Nucleus accumbens (tissue), 56 donors: ENCODE measurements around the gene ANKRD11.

Source experiments
- DNase-seq, 56 donors: peaks; one replicate each; lab custom pipeline; 2025; lab: John Stamatoyannopoulos, UW

Gene ANKRD11

DNA sequence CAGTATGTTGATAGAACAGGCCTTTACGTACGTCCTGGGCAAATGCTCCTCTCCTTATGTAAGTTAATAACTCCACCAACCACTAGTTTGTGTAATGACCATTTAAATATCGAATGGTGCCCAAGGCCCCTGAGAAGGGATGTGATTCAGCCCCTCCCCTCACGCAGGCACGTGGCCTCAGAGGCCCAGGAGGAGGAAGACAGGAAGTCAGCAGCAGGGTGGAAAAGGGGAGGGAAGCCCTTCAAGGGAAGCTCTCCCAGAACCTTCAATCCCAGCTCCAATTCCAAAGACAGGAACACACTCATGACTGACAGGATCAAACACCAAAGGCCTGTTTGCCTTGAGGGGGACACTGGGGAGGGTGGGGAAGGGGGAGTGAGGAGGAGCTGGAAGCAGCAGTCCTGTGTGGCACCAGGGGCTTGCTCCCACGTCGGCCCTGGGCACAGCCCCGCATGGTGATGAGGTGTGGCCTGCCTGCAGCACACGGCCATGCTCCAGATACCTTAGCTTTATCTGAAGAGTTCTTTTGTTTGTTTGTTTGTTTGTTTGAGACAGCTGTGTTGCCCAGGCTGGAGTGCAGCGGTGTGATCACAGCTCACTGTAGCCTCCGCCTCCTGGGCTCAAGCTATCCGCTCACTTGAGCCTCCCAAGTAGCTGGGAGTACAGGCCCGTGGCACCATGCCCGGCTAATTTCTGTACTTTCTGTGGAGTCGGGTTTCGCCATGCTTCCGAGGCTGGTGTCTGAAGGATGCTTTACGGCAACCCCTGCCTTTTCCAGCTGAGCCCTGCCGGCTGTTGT is 167.8 kb downstream of the ANKRD11 start:
- DNase-seq = peak in 1 of 56 donors; percentile 45

GRCh38 chr16:89320782-89321501 is 169.4 kb downstream of the ANKRD11 start:
- peak in 25 of 56 donors; percentile 12 to 62 (median 33) for DNase-seq

DNA sequence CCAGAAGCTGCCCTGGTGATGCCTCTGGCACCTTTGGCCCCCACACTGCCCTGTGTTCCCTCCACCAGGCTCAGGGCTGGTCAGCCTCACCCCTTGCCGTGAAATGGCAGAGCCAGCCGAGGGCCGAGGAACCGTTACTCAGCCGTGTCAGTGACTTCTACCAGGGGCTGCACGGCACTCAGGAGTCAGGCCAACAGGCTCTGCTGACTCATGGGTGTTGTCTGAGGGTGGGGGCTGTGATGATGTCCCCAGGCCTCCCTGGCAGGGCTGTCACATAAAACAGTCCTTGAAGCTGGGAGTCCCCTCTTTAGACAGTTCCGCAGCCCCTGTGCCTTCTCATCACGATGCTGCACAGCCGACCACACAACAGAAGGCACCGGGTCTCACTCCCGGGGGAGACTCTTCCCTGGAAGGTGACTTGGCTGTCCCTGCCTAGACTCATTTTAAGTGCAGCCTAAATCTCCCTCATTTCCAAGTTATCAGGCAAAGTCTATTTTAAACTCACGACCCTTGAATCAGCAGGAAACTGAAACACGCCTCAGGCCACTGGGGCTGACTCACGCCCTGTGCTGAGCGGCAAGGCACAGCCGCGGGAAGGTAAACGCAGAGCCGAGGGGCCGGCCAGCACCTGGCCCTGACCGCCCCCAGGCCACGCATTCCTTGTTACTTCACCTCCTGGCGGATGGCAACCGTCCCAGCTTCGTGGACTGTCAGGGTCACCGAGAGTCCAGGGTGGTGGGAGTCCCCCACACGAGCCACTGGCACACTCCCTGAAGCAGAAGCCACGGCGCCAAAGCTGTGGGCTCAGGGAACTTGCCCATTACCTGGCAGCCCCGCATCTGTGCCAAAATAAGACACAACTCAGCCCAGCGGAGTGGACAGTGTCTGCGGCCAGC is 170.2 kb downstream of the ANKRD11 start:
- DNase-seq = peak in 2 of 56 donors; percentile 28 to 56

DNA sequence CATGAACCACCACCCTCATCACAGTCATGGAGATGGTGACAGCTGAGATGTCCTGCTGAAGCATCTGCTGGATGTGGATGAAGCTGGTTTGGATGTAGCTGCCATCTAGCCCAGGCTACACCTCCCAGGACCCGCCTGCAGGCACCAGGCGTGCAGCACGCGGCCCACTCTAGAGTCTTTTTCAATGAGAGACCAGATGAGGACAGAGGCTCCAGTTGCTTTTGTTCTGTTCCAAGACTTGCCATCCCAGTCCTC is 170.8 kb downstream of the ANKRD11 start:
- no peak for DNase-seq

- DNase-seq = no peak
These were observed 171.3 kb downstream of the ANKRD11 start for GRCh38 chr16:89318871-89319630.

DNA sequence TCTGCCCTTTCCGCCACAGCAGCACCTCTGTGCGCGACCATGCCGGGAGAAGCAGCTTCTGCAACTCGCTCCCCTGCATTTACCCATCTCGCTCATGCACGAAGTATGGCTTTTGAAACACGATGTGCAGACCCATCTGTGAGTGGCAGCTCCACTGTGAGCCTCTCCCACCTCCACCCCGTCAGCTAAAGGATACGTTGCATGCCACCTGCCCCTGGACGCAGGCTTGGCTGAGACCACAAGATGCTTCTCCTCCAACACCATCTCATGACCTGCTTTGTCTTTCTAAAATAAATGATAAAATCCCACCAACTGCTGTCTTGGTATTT is 172.0 kb downstream of the ANKRD11 start:
- no peak for DNase-seq

DNA sequence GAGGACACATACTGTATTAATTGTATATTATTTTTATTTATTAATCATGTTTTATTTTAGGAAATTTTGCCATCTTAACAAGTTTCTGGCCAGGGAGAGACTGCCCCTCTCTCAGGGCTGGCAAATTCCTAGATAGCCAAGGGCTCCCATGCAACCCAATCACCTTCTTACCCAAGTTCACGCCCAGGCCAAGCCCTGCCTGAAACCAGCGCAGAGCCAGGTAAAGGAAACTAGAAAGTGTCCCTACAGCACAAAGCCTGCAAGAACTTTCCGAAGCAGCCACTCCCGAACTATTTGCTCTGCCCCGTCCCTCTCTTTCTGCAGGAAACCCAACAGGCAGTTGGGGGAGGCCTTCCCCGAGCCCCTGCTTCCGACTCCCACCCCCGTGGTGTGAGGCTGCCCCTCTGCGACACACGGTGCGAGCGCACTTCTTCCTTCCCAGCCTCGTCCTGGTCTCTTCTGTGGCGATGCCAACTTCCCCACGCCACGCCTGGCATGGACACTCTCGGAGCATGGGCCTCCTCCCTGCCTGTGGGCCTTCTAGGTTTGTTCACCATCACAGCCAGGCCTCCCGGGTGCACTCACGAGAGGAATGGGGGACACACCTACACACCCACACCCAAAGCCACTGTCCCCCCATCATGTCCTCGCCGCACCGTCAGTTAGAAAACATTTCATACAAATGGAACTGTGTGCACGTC is 172.5 kb downstream of the ANKRD11 start:
- DNase-seq = no peak

DNA sequence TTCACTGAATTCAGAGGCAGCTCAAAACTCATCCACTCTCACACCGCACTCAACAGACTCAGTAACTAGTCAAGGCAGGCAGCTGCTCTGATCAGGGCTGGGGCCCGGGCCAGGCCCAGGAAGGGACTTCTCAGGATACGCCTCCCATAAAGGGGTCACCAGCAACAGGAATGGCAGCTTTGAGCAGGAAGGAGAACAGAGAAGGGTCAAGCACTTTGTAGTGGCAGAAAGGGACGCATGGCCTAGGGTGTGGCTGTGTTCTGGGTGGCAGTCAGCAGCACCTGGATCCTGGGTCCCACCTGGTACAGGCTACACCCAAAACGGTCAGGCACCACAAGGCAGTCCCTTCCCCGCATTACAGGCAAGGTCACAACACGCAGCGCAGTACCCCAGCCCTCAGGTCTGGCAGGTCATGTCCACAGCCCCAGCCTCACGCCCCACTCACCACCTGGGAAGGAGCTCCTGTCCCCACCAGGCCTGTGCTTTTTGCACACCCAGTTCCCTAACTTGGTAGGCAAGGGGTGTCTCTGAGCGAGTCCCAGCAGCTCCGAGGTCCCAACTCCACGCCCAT is 173.2 kb downstream of the ANKRD11 start:
- no peak for DNase-seq

DNA sequence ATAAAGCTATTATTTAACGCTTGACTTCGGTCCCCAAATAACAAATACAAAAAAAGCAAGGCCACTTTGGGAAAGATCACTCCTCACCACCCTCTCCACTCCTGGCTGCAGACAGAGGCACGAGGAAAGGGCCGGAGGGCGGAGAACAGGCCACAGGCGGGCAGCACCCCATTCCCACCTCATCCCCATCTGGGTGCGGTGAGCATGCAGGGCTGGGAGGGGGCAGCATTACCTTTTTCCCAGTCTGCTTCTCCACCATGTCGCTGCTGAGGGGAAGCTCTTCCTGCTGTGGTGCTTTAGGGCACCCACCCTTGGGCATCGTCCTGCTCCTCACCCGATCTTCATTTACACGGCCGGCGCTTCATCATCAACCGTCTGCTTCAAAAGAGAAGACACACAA is 173.7 kb downstream of the ANKRD11 start:
- DNase-seq = no peak

DNA sequence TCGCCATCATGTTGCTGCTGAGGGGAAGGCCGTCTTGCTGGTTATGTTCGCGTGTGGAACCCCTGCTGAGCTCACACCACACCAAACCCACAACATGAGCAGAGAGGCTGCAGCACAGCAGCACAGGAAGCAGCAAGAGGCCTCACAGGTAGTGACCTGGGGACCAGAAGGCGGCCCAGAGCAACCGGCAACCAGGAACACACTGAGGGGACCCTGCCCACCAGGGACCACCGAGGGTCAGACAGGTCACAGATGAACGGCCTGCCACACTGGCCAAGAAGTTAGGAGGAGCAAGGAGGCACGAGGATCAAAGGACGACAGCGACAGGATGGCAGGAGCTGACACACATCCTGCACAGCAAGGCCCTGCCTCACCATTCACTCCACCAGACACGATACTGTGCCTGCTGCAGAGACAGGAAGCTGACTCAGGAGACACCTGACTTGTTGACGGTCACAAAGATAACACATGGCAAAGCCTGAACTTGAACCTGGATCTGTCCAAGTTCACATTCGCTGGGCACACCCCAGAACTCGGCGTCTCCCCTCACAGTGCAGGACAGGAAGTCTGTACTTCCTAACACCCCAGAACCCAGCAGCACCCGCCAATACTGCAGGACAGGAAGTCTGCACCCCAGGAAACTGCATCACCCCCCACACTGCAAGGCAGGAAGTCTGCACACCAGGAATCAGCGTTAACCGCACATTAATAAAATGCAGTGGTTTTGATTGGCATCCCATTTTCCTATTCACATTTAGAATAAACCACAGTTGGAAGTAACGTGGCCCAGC is 174.4 kb downstream of the ANKRD11 start:
- peak in 3 of 56 donors; percentile 15 to 36 (median 29) for DNase-seq

GRCh38 chr16:89315271-89315670 is 175.1 kb downstream of the ANKRD11 start:
- no peak for DNase-seq

DNA sequence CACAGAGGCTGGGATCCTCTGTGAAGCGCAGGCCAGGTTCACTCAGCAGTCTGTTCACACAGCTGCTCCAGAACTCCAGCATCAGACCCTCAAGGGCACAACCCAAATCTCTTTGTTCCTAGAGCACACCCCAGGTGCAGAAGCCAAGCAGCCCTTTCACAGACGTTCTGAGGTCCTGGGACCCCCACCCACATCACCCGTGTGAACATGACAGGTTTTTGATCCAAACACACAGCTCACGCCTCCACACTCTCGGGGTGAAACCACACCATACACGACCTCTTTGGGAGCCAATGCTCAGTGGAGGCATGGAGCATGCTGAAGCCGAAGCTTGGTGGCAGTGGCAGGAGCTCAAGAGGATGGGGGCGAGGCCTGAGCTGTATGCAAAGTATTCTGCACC is 175.5 kb downstream of the ANKRD11 start:
- DNase-seq = no peak

DNA sequence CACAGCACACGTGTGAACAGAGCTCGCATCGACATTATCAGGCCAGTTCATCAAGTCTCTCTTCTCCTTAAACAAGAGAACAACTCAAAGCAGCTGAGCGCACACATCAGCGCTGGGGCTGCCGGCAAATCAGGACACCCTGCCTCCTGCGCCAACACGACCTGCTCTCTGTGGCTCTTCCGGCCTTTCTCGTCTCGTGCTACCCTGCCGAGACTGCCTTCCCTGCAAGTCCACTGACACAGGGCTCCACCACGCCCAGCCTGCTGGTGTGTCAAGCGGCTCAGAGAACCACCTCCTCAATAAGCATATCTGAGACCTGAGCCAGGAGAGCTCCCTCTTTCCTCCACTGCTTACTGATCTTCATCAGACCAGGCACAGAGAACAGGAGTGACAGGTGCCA is 176.0 kb downstream of the ANKRD11 start:
- no peak for DNase-seq

- DNase-seq = no peak
These were observed 176.8 kb downstream of the ANKRD11 start for GRCh38 chr16:89313583-89313982.

GRCh38 chr16:89312598-89313299 is 177.6 kb downstream of the ANKRD11 start:
- no peak for DNase-seq

DNA sequence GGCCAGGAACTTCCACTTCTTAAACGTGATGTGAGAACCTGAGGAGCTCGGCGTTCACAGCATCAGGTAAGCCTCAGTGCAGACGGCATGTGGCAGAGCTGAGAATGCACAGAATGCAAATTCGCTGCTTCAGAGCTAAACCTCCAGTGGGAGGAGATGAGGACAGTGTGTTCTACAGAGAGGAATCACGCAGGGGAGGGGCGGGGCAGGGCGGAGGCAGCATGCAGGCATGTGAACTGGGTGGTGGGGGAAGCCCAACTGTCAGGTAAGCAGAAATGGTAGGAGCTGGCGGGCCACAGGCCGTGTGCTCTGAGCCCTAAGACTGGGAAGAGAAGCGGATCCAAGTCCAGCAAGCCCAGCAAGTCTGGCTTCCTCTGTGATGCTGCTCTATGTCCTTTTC is 178.2 kb downstream of the ANKRD11 start:
- peak in 37 of 56 donors; percentile 19 to 87 (median 61) for DNase-seq

DNA sequence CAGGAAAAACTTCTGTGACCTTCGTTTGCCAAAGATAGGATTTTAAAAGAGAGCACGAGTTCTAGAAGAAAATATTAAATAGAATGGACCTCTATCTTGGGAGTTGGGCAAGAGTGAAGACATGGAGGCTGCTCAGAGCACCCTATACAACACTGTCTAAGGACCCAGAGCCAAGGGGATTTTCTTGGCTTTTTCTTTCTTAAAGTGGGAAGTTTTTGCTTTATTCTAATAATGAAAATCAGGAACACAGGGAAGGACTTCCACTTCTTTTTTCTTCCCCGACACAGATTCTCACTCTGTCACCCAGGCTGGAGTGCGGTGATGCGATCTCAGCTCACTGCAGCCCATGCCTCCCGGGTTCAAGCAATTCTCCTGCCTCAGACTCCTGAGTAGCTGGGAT is 178.7 kb downstream of the ANKRD11 start:
- DNase-seq = no peak

DNA sequence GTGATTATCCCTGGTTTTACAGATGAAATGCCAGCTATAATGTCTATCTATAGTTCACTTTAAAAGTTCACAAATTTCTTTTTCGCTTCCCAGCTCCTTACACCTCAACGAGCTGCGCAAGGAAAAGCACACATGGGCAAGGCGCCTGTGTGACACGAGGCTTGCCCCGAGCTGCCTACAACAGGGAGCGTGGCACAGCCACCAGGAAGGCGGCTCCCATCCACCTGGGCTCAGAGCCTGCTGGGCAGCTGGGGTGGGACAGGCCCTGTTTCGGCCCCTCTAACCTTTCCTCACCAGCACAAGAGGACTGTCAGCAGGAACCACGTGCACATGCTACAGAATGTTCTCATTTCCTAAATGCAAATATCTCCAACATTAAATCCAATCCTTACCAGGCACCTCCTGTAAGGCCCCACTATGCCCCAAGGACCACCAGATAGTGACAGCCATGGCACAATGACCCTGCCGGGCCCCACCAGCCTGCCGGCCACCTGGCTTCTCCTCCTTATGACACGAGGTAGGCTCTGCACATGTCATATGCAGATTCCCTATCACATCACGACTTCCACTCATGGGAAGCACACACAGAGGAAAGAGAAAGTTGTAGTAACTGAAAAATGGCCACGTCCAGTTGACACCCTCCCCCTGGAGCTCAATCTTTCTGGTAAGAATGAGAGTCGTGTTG is 180.8 kb downstream of the ANKRD11 start:
- no peak for DNase-seq
